ENCODE data around the gene RPL29.

Gene RPL29

DNA sequence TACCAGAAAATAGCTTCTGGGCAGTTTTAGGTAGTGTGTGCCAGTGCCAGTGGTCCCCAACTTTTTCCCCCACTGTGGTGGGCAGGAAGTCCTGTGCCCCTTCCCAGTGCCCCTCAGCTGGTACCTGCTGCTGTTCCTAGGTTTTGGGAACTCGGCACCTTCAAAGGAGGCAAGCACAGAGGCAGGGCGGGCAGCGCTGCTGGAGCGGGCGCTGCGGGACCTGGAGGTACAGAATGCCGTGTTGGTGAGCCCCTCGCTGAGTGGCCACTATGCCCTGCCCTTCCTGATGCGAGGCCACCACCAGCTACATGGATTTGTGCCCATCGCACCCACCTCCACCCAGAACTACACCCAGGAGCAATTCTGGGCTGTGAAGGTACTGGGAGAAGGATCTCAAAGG lies 15.4 kb downstream of the RPL29 start:
- no peak for DNase-seq

DNA sequence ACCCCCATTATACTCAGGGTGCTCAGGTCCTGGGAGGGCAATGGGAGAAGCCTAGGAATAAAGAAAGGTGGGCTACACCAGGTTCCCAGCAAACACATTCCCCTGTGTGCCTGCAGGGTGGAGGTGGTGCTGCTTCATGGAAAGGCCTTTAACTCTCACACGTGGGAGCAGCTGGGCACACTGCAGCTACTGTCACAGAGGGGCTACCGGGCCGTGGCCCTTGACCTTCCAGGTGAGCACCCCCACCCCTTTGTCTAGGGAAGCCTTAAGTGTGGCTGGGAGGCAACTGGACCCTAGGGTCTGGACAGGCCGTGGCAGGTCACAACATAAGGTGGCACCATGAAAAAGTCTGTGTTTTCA lies 17.6 kb downstream of the RPL29 start:
- DNase-seq, result no peak

DNA sequence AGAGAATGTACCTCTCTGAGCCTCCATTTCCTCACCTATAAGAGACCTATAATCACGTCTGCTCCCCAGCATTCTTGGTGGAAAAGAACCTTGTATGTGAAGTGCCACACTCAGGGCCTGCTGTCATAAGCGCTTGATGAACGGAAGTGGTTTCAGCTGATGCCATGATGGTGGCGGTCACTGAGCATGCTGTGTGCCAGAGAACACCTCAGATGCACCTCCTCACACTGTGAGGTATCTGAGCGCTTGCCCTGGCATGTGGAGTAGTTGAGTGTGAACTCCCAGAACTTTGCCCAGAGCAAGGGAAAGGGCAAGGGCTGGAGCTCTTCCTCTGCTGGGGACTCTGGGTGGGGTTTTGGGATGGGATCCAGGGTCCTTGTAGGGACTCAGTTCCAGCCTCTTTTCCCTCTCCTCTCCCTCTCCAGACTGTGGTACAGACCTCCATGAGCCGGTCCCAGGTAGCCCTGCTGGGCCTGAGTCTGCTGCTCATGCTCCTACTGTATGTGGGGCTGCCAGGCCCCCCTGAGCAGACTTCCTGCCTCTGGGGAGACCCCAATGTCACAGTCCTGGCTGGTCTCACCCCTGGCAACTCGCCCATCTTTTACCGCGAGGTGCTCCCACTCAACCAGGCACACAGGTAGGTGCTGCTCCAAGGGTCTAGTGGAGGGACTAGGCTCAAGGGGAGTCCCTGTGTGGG lies 18.1 kb downstream of the RPL29 start:
- DNase-seq, result peak; percentile 55

DNA sequence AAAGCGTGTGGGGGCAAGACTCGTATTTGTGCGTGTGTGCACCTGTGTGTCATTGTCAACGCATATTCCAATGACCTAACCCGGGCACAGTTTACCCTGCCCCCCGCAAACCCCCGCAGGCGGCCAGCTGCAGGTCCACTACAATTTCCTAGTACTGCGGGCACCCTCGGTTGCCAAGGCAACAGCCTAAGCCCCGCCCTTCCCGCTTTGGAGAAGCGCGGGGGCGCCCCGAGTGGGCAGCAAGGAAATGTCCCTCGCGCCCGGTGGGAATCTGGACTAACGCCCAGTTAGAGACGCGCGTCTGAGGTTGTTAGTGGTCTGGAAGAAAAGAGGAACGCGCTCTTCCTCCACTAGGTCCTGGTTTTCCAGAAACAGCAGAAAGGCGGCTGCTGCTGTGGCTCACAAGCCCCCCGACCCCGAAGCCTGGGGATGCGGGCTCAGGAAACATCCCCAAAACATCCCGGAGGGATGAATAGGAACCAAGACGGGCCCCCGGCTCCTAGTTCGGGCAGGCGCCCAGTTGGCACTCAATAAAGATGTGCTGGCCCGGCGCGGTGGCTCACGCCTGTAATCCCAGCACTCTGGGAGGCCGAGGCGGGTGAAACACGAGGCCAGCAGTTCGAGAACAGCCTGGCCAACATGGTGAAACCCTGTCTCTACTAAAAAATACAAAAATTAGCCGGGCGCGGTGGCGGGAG lies 19.7 kb downstream of the RPL29 start:
- DNase-seq, result peak; percentile 50

DNA sequence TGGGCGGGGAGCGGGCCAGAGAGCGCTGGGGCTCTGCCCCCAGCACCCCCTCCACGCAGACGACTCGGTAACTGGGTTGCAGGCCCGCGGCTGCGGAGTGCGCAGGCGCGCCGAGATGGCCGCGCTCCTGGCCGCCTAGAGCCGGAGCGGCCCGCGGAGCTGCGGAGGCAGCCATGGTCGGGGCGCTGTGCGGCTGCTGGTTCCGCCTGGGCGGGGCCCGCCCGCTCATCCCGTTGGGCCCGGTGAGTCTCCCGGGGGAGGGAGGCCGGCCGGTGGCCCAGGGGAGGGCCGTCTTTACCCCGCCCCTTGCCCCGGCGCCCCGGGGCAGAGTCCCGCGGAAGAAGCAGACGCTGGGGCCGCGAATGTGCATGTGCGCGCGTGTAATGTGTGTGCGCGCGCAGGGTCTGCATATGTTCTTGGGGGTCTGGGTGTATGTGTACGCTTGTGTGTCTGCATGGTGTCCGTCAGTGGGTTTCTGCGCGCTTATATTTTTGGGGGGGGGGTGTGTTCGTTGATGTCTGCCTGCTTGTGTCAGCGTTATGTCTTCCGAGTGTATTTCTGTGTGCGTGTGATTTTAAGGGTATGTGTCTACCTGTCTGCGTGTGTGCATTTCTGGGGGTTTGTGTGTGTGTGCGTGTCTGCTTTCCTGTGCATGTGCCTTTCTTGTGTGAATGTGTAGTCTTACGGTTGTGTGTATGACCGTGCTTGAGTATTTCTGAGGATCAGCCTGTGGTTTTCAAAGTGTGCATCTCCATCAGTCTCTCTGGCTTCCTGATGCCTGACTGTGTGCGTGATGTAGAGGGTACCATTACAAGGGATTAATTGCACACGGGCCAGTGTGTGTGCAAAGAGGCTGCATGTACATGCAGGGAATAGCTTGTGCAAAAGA lies 20.5 kb downstream of the RPL29 start, which contains the start of gene ABHD14A:
Gene ABHD14A, plus strand, starts transcription at position 102 of the 889 bp plus-strand sequence. Its CDS starts 72 bp downstream, at position 174.
- peak; percentile 86 for DNase-seq

DNA sequence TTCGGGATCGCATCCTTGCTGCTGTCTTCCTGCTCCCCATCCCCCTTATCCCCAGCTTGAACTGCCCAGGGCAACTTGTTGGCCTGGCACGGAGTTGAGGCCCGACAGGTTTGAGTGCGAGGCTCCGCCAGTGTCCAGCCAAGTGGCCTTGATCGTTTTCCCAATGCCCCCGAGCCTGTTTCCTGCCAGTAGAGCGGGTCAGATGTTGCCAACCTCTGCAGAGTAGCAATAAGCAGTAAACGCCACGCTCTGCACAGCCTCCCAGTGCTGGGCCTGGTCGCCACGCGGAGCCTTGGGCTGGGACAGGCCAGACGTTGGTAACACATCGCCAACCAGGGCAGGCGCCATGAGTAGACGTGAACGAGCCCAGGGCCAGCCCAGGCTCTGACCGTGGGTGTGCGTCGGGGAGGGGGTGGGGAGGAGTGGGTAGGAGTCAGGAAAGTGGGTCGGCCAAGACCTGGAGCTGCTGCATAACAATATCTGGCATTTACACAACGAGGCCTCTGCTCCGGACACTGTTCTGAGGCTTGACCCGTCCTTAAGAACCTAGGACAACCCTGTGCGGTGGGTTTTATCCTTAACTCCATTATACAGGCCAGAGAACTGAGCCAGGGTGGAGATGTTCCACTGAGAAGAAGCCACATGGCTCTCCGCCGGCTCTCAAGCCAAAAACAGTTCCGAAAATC lies 21.3 kb downstream of the RPL29 start:
- no peak for DNase-seq

DNA sequence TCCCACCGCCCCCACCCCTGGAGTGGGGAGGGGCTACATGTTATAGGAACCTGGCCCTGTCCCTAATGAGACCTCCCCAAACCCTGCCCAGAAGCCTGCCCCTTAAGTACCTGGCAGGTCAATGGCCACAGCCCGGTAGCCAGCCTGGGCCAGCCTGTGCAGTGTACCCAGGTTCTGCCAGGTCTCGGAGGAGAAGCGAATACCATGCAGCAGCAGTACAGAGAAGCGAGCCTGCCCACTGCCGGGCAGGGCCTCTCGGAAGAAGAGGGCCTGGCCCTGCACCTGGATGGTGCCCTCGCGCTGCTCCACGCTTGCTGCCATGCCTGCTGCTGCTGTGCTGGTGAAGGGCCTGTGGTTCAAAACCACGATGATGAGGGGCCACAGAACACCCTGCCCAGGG lies 24.3 kb downstream of the RPL29 start:
- no peak for DNase-seq

DNA sequence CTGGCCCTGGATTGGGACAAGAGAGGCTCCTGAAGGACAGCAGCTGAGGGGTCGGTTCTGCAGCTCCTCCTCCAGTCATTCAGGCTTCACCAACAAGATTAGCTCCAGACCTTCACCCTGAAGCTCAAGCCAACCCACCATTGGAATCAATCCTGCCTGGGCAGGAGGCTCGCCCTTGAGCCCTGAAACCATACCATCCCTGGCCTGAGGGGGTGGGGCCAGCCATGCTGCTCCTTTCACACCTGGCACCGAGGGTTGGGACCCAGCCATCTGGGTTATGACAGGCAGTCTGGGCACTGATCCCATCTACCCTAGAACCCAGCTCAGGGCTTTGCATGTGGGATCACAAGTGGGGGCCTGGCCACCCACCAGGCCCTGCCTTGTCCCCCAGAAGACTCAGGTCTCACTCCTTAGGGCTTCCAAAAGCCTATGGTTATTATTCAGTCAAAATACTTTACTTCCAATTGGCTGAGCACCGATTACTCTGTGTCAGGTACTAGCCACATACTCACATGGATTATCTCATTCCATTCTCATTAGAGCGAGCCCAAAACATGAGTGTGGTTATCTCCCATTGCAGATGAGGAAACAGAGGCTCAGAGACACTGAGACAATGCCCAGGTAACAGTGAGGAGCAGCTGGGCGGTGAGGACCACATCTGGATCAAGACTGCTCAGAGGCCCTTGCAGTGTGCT lies 24.9 kb downstream of the RPL29 start:
- DNase-seq, result no peak

DNA sequence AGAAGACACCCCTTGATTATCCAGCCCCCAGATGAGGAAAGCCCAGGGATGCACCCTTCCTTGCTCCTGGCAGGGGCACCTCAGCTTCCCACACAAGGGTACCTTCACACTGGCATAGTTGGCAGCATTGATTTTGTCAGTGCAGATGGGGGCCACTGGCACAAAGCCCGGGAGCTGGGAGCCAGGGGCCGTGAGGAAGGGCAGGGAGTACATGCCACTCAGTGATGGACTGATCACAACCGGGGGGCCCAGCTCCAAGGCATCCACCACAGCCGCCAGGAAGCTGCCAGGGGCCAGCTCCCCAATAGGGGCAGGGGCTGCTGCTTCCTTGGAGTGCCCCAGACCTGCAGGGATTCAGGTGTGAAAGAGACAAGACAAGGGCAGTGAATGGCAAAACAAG lies 25.9 kb downstream of the RPL29 start:
- no peak for DNase-seq

DNA sequence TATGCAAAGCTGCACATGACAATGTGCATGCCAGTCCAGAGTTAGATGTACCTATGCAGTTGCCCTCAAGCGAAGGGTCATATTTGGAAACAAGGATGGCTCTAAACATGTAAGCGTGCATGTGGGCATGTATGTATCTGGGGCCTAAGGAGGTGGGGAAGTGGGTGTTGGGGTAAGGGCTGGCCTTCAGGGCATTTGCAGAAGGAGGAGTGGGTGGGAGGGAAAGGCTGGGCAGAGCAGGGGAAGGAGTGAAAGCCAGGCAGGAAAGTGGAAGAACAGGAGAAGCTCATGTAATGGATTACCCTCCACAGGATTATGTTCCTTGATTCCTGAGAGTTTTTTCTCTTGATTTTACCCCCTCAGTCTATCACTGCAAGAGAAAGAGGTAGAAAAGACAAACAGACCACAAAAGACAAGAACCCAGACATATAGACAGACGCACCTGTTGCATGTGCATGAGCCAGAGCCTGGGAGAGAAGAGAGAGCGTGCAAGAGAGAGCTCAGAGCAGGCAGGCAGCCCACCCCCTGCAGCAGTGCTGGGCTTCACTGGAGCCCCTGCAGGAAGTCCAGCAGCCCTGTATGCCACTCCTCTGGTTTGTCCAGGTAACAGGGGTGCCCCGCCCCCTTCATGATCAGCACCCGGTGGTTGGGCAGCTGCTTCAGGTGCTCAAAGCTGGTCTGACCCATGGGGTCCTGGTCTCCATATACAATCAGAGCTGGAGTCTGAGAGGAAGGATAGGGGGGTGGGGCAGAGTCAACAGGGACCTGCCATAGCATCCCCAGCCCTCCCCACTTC lies 26.6 kb downstream of the RPL29 start:
- DNase-seq, result no peak

DNA sequence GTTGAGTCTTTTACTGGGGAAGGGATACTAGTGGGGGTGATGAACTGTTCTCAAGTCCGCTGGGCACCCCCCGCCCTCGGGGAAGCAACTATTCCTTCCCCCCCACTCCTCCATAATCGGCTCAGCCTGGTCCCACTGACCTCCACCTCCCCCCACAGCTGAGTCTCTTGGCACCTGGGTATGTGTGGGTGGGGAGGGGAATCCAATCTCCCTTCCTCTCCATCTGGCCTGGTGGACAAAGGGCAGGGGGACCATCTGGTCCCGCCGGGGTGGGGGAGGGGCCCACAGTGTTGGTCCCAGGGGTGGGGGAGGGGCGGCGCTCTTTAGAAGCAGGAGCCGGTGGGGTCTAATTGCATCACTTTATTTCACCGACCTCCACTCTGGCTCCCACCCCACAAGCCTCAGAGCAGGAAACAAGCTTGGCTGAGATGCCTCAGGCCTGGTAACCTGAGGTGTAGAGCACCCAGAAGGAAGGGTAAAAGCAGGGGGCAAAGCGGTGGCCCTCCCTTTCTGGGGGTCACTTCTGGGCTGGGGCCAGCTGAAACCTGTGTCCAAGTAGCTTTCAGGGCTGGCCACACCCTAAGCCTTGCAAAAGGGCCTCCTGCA lies 27.4 kb downstream of the RPL29 start:
- no peak for DNase-seq

DNA sequence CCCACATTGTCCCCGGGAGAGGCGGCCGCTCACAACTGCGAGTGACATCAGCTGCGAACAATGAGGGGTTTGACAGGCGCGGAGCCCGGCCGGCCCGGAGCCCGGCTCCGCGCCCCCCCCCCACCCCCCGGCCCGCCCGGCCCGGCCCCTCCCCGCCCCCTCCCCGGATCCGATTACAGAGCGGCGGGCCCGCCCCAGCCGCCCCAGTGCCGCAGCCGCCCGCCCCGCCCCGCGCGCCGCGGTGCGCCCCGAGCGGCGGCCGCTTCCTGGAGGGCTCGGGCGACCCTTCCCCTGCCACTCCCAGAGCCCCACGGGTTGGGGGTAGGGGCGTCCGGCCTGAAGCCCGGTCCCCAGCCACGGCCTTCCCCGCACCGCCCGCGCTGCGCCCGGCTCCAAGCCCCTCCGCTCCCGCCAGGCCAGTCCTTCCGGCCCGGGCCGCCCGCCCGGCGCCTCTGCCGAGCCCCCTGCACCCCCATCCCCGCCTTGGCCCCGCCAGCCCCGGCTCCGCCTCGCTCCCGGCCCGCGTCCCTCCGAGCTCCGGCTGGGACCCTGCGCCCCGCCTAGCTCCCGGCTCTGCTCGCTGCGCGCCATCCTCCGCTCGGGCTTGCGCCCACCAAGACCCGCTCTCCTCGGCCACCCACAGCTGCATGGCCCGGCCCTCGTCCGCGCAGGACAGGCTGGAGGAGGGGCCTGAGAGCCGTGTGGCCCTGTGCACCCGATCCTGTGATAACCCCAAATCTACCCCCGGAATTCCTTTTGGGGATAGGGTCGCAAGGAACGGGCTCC lies 28.1 kb downstream of the RPL29 start, which contains the start of gene PCBP4:
Gene PCBP4, minus strand, starts transcription at position 71 of the 786 bp plus-strand sequence. CDS start 6,214 bp downstream, outside the sequence.
- DNase-seq, result peak; percentile 46

DNA sequence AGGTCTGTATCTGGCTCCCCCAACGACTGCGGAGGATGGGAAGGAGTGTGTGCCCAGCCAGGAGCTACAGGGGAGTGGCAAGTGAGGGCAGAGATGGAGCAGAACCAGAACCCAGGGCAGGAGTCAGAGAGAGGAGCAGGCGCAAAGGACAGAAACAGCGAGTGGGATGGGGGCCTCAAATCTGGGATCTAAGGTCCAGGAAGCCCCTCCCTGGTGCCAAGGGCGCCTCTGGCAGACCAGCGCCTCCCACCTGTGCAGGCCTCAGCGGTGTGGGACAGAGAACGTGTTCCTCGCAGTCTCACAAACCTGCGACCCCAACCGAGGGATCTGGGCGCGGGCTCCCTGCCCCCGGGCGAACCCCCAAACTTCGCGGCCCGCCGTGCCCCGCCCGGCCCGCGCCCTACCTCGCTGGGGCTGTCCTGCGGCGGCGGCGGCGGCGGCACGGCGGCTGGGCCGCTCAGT lies 28.7 kb downstream of the RPL29 start:
- DNase-seq, result no peak

DNA sequence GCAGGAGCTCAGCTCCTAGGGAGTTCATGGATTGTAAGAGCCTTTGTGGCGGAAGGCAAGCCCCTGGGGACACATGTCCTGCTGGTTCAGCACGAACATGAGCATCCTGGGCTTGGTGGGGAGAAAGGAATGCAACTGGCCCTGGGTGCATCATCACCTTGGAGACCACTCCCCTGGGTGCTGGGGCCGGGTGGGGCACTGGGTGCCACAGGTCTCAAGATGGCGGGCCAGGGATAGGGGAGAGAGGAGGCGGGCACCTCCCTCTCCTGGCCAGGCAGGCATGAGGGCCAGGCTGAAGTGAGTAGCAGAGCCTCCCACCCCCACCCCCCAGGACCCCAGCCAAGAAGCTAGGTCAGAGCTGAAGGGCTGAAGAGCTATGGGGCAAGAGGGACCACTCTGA lies 29.2 kb downstream of the RPL29 start:
- no peak for DNase-seq

DNA sequence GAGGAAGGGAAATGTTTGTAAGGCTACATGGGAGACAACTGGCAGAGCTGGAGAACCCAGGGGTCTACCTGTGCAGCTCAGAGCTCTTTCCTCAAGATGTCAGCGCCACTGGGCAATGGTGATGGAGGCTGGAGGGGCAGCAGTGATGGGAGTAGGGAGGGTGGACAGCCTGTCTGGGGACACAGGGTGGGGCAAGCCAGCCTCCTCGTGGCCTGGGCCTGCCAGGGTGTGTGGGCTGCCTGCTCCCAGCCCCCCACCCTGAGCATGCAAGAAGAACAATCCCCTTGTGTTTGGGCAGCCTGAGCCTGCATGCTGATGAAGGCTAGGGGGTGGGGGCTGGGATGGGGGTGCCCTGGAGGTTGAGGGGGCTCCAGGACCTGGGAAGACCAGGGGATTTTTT lies 29.7 kb downstream of the RPL29 start:
- no peak for DNase-seq

DNA sequence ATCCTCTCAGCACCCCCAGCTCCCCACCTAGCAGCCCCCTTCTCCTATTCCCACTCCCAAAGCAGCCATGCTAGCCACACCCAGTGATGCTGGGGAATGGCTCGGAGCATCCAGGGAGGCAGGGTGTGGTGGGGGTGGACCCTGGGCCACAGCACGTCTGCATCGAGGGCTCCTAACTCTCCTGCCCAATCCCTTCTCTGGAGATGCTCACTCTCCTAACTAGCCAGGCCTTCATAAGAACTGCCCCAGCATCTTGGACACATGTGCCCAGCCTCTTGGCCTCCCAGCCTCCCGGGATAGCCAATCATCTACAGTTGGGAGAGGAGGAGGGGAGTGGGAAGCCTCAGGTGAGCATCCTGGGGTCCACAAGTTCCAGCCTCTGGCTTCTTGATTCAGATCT lies 31.2 kb downstream of the RPL29 start:
- DNase-seq, result no peak

DNA sequence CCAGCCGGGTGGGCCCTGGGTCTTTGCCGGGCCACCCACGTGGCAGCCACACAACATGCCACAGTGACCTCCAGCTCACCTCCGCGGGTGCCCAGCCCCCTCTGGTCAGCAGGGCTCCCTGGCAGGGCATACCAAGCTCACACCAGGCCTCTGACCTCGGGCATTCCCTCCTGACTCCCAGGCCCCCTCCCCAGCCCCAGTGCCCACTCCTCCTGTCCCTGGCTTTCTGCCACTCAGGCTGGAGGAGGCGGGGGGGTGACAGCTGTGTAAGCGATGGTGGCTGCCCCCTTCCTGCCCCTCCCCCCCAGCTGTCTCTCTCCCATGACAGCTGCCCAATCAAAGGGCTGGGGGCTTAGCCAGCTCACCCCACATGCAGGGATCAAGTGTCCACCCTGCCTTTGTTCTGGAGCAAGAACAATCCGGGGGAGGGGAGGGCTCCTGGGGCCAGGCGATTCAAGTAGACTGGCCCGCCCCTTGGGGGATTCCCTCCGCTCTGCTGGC lies 31.7 kb downstream of the RPL29 start:
- DNase-seq, result no peak

DNA sequence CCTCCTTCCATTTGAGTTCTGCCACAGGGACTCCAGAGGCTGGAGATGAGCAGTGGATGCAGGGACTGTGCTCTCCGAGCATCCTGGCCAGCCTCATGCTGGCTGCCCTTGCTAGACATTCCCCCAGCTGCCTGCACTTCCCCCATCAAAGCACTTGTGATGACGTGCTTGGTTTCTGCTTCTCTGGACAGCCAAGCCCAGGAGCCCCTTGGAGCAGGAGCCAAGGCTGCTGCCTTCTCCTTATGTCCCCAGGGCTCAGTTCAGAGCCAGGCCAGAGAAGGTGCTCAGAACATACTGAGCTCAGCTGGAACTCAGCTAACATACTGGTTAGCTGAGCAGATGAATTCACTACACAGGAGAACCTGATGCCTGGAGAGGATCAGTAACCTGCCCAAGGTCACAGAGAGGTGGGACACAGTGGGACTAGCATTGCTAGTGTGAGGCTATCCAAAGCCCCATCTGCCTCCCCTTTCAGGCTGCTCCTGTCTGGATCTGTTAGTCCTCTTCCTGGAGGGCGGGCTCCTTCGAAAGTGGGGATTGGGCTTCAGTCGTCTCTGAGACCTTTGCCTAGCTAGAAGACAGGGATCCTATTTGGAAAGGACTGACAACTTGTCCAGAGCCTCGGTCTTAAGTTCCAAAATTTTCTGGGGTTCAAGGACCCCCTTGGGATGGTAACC lies 32.7 kb downstream of the RPL29 start:
- DNase-seq, result no peak
